SK-N-SH treated with all-trans-retinoic acid at 6 μM for 48 hours (cell line): ENCODE measurements around the gene TAC4.

Experiments
- ATAC-seq: fragments of 200-7000 bp; cut with Tn5 transposase; 3 replicates; pipeline ENCODE4 v1.9.1; 2020; ENCODE audit warnings: mild to moderate bottlenecking, moderate library complexity
- ARNTL ChIP-seq: fragments of 450-650 bp; formaldehyde crosslinking; IDR thresholded peaks from 2 replicates; pipeline ENCODE4 v1.5.0; 2020; ENCODE audit warnings: low read depth, mild to moderate bottlenecking, moderate library complexity, borderline replicate concordance
- CREB5 ChIP-seq: fragments of 250-450 bp; sonication (Bioruptor Pico); IDR thresholded peaks from 2 replicates; pipeline ENCODE4 v1.5.1; 2020; ENCODE audit warnings: low read depth, mild to moderate bottlenecking, moderate library complexity
- CSDC2 ChIP-seq: fragments of 250-450 bp; sonication (Bioruptor Pico); IDR thresholded peaks from 2 replicates; pipeline ENCODE4 v1.5.0; 2020; ENCODE audit warnings: mild to moderate bottlenecking, moderate library complexity
- ESRRG ChIP-seq: fragments of 250-450 bp; sonication (Bioruptor Pico); IDR thresholded peaks from 2 replicates; pipeline ENCODE4 v1.6.1; 2021; ENCODE audit warnings: mild to moderate bottlenecking
- GLIS3 ChIP-seq: fragments of 250-450 bp; sonication (Bioruptor Pico); IDR thresholded peaks from 2 replicates; pipeline ENCODE4 v1.5.0; 2020; ENCODE audit warnings: mild to moderate bottlenecking, moderate library complexity
- ISL1 ChIP-seq: fragments of 250-450 bp; sonication (Bioruptor Pico); IDR thresholded peaks from 2 replicates; pipeline ENCODE4 v2.1.2; 2022; ENCODE audit warnings: mild to moderate bottlenecking, moderate library complexity
- OSR1 ChIP-seq: fragments of 250-450 bp; sonication (Bioruptor Pico); IDR thresholded peaks from 2 replicates; pipeline ENCODE4 v1.8.0; 2022; ENCODE audit warnings: moderate library complexity, mild to moderate bottlenecking, inconsistent platforms
- POU6F1 ChIP-seq: fragments of 250-450 bp; sonication (Bioruptor Pico); IDR thresholded peaks from 2 replicates; pipeline ENCODE4 v1.8.0; 2021; ENCODE audit warnings: low read depth, mild to moderate bottlenecking, moderate library complexity, borderline replicate concordance
- PPARA ChIP-seq: fragments of 250-450 bp; sonication (Bioruptor Pico); IDR thresholded peaks from 2 replicates; pipeline ENCODE4 v1.5.0; 2020; ENCODE audit warnings: mild to moderate bottlenecking, borderline replicate concordance
- RARB ChIP-seq: fragments of 250-450 bp; sonication (Bioruptor Pico); IDR thresholded peaks from 2 replicates; pipeline ENCODE4 v1.8.0; 2021; ENCODE audit warnings: mild to moderate bottlenecking, moderate library complexity
- SNAI2 ChIP-seq: fragments of 250-450 bp; sonication (Bioruptor Pico); IDR thresholded peaks from 2 replicates; pipeline ENCODE4 v1.5.0; 2020; ENCODE audit warnings: mild to moderate bottlenecking, moderate library complexity
- TCF4 ChIP-seq: fragments of 250-450 bp; sonication (Bioruptor Pico); IDR thresholded peaks from 2 replicates; pipeline ENCODE4 v1.8.0; 2021; ENCODE audit warnings: mild to moderate bottlenecking, moderate library complexity, borderline replicate concordance
- TOX ChIP-seq: fragments of 250-450 bp; sonication (Bioruptor Pico); IDR thresholded peaks from 2 replicates; pipeline ENCODE4 v1.8.0; 2021; ENCODE audit warnings: mild to moderate bottlenecking, moderate library complexity, borderline replicate concordance
- ZC3H10 ChIP-seq: fragments of 250-450 bp; sonication (Bioruptor Pico); IDR thresholded peaks from 2 replicates; pipeline ENCODE4 v1.5.1; 2021; ENCODE audit warnings: mild to moderate bottlenecking, moderate library complexity
- ZFP3 ChIP-seq: fragments of 250-450 bp; sonication (Bioruptor Pico); IDR thresholded peaks from 2 replicates; pipeline ENCODE4 v1.5.0; 2020; ENCODE audit warnings: mild to moderate bottlenecking, moderate library complexity
- ZFP30 ChIP-seq: fragments of 450-650 bp; formaldehyde crosslinking; IDR thresholded peaks from 2 replicates; pipeline ENCODE4 v1.5.0; 2022; ENCODE audit warnings: mild to moderate bottlenecking, moderate library complexity
- ZNF565 ChIP-seq: fragments of 450-650 bp; formaldehyde crosslinking; conservative IDR thresholded peaks from 2 replicates; pipeline ENCODE4 v1.5.0; 2020; ENCODE audit warnings: low read depth, mild to moderate bottlenecking, moderate library complexity
- ZNF8 ChIP-seq: fragments of 450-650 bp; formaldehyde crosslinking; IDR thresholded peaks from 2 replicates; pipeline ENCODE4 v1.5.0; 2020; ENCODE audit warnings: mild to moderate bottlenecking, moderate library complexity
- TF ChIP-seq, protein P1 (sequence below): fragments of 250-450 bp; sonication (Bioruptor Pico); IDR thresholded peaks from 2 replicates; pipeline ENCODE4 v1.5.0; 2020; ENCODE audit warnings: mild to moderate bottlenecking, moderate library complexity
- TF ChIP-seq, protein P2 (sequence below): fragments of 250-450 bp; sonication (Bioruptor Pico); IDR thresholded peaks from 2 replicates; pipeline ENCODE4 v1.8.0; 2020; ENCODE audit warnings: mild to moderate bottlenecking, moderate library complexity, borderline replicate concordance
- TF ChIP-seq, protein P3 (sequence below): fragments of 250-450 bp; sonication (Bioruptor Pico); IDR thresholded peaks from 2 replicates; pipeline ENCODE4 v1.5.1; 2021; ENCODE audit warnings: mild to moderate bottlenecking, moderate library complexity

Gene TAC4

DNA sequence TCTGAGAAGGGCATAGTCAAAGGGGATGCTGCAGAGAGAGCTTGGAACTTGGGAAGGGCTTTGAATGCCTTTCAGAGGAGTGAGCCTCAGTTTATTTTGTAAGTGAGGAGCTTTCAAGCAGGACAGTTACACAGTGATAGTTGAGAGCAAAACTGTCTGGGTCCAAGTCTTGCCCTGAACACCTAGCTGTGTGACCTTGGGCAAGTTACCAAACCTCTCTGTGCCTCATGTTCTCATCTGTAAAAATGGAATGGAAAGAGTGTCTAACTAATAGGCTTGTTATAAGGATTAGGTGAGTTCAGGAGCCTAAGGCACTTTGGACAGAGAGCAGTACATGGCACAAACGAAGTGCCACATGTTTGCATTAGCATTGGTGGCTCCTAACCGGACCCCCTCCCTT, 27.0 kb upstream of the TAC4 start (continued):
- TF ChIP-seq, protein P1, sequence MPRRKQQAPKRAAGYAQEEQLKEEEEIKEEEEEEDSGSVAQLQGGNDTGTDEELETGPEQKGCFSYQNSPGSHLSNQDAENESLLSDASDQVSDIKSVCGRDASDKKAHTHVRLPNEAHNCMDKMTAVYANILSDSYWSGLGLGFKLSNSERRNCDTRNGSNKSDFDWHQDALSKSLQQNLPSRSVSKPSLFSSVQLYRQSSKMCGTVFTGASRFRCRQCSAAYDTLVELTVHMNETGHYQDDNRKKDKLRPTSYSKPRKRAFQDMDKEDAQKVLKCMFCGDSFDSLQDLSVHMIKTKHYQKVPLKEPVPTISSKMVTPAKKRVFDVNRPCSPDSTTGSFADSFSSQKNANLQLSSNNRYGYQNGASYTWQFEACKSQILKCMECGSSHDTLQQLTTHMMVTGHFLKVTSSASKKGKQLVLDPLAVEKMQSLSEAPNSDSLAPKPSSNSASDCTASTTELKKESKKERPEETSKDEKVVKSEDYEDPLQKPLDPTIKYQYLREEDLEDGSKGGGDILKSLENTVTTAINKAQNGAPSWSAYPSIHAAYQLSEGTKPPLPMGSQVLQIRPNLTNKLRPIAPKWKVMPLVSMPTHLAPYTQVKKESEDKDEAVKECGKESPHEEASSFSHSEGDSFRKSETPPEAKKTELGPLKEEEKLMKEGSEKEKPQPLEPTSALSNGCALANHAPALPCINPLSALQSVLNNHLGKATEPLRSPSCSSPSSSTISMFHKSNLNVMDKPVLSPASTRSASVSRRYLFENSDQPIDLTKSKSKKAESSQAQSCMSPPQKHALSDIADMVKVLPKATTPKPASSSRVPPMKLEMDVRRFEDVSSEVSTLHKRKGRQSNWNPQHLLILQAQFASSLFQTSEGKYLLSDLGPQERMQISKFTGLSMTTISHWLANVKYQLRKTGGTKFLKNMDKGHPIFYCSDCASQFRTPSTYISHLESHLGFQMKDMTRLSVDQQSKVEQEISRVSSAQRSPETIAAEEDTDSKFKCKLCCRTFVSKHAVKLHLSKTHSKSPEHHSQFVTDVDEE (CRISPR knock-in tag) = no peak
- no peak for TF ChIP-seq SNAI2
- TF ChIP-seq ISL1 = no peak
- TF ChIP-seq PPARA = no peak
- TF ChIP-seq CSDC2 (CRISPR knock-in tag) = no peak

DNA sequence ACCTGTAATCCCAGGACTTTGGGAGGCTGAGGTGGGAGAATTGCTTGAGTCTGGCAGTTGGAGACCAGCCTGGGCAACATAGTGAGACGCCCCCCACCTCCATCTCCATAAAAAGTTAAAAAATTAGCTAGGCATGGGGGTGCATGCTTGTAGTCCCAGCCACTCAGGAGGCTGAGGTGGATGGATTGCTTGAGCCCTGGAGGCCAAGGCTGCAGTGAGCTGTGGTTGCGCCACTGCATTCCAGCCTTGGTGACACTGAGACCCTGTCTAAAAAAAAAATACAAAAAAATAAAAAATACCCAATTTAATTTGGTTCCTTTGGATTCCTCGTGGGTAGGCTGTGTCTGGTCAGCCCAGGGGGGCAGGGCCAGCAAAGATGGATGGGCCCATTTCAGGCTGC, 26.1 kb upstream of the TAC4 start:
- TF ChIP-seq OSR1 (CRISPR knock-in tag) (no peak), CREB5 (no peak), ISL1 (no peak), ZC3H10 (no peak), TOX (CRISPR knock-in tag) (no peak), RARB (CRISPR knock-in tag) (no peak), TCF4 (CRISPR knock-in tag) (no peak), GLIS3 (CRISPR knock-in tag) (no peak)
- no peak for ATAC-seq

DNA sequence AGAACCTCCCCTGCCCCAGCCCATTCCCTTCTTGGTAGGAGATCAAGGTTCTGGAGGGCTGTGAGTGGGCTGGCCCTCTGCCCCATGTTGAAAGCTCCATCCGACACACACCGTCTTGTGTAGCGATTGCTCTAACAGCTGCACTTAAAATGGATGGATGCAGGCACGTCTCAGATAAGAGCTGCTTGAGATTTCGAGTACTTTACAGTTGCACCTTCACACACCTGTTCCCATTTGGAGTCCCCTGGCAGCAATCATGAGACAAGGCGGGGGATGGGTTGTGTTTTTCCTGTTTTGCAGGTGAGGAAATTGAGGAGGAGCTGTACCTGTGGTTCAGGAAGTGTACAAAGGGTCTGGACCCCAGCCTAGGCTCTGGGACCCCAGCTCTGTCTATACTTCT, 25.6 kb upstream of the TAC4 start:
- ATAC-seq = no peak
- no peak for TF ChIP-seq CSDC2 (CRISPR knock-in tag)

GRCh38 chr17:49872754-49873377, 25.0 kb upstream of the TAC4 start:
- no peak for ATAC-seq
- TF ChIP-seq PPARA = no peak
- no peak for TF ChIP-seq TCF4 (CRISPR knock-in tag)
- TF ChIP-seq, protein P2, sequence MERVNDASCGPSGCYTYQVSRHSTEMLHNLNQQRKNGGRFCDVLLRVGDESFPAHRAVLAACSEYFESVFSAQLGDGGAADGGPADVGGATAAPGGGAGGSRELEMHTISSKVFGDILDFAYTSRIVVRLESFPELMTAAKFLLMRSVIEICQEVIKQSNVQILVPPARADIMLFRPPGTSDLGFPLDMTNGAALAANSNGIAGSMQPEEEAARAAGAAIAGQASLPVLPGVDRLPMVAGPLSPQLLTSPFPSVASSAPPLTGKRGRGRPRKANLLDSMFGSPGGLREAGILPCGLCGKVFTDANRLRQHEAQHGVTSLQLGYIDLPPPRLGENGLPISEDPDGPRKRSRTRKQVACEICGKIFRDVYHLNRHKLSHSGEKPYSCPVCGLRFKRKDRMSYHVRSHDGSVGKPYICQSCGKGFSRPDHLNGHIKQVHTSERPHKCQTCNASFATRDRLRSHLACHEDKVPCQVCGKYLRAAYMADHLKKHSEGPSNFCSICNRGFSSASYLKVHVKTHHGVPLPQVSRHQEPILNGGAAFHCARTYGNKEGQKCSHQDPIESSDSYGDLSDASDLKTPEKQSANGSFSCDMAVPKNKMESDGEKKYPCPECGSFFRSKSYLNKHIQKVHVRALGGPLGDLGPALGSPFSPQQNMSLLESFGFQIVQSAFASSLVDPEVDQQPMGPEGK (CRISPR knock-in tag) = no peak
- TF ChIP-seq CREB5 = no peak
- no peak for TF ChIP-seq ZNF565 (CRISPR knock-in tag)
- TF ChIP-seq ISL1 = no peak
- TF ChIP-seq, protein P1 (CRISPR knock-in tag) = no peak
- no peak for TF ChIP-seq POU6F1 (CRISPR knock-in tag)
- no peak for TF ChIP-seq GLIS3 (CRISPR knock-in tag)
- TF ChIP-seq, protein P3, sequence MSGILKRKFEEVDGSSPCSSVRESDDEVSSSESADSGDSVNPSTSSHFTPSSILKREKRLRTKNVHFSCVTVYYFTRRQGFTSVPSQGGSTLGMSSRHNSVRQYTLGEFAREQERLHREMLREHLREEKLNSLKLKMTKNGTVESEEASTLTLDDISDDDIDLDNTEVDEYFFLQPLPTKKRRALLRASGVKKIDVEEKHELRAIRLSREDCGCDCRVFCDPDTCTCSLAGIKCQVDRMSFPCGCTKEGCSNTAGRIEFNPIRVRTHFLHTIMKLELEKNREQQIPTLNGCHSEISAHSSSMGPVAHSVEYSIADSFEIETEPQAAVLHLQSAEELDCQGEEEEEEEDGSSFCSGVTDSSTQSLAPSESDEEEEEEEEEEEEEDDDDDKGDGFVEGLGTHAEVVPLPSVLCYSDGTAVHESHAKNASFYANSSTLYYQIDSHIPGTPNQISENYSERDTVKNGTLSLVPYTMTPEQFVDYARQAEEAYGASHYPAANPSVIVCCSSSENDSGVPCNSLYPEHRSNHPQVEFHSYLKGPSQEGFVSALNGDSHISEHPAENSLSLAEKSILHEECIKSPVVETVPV (CRISPR knock-in tag) = no peak
- TF ChIP-seq ZFP3 (CRISPR knock-in tag) = no peak
- no peak for TF ChIP-seq ZFP30 (CRISPR knock-in tag)
- no peak for TF ChIP-seq ESRRG
- TF ChIP-seq ARNTL (CRISPR knock-in tag) = no peak
- TF ChIP-seq TOX (CRISPR knock-in tag) = no peak
- no peak for TF ChIP-seq ZNF8 (CRISPR knock-in tag)
